OCI-LY1 (cell line): Measurements from ENCODE around the gene TEDC2.

Experiments used
- H2AFZ ChIP-seq: fragments of 200-600 bp; sonication (generic), shearing (Covaris generic); 2 replicates; pipeline ENCODE4 v1.6.0; 2014; ENCODE audit warnings: antibody characterized with exemption, mild to moderate bottlenecking, low read length
- H3F3A ChIP-seq: fragments of 200-600 bp; sonication (generic), shearing (Covaris generic); 2 replicates; pipeline ENCODE4 v1.6.0; 2014; ENCODE audit warnings: mild to moderate bottlenecking, antibody characterized with exemption, low read length, moderate library complexity; ENCODE audit not compliant: insufficient read depth
- H3K27ac ChIP-seq: fragments of 200-600 bp; sonication (generic); 2 replicates; pipeline ENCODE4 v1.5.1; 2014; ENCODE audit warnings: low read length, mixed run types, mild to moderate bottlenecking, low read depth; ENCODE audit not compliant: poor library complexity, severe bottlenecking
- H3K27me3 ChIP-seq: fragments of 200-600 bp; sonication (generic); 2 replicates; pipeline ENCODE4 v1.6.0; 2014; ENCODE audit warnings: antibody characterized with exemption, mild to moderate bottlenecking, low read length, moderate library complexity; ENCODE audit not compliant: insufficient read depth
- H3K36me3 ChIP-seq: fragments of 200-600 bp; sonication (generic); 2 replicates; pipeline ENCODE4 v1.6.1; 2014; ENCODE audit warnings: mild to moderate bottlenecking, antibody characterized with exemption, low read length, moderate library complexity, mixed read lengths; ENCODE audit not compliant: insufficient read depth
- H3K4me1 ChIP-seq: fragments of 200-600 bp; sonication (generic); 2 replicates; pipeline ENCODE4 v1.5.1; 2014; ENCODE audit warnings: mild to moderate bottlenecking, low read length, moderate library complexity; ENCODE audit not compliant: insufficient read depth, severe bottlenecking
- H3K4me2 ChIP-seq: fragments of 200-600 bp; sonication (generic), shearing (Covaris generic); 2 replicates; pipeline ENCODE4 v1.6.1; 2014; ENCODE audit warnings: low read length
- H3K4me3 ChIP-seq: fragments of 200-600 bp; sonication (generic); 2 replicates; pipeline ENCODE4 v1.5.1; 2014; ENCODE audit warnings: low read length, low read depth, mild to moderate bottlenecking, mixed read lengths; ENCODE audit not compliant: poor library complexity, severe bottlenecking
- H3K79me2 ChIP-seq: fragments of 200-600 bp; shearing (Covaris generic); 2 replicates; pipeline ENCODE4 v1.6.1; 2016; ENCODE audit warnings: mixed run types, low read length, mixed read lengths; ENCODE audit not compliant: insufficient read depth
- H3K9ac ChIP-seq: fragments of 200-600 bp; sonication (generic), shearing (Covaris generic); 2 replicates; pipeline ENCODE4 v1.6.1; 2014; ENCODE audit warnings: mild to moderate bottlenecking, low read length, mixed read lengths
- H3K9me2 ChIP-seq: fragments of 200-600 bp; sonication (generic), shearing (Covaris generic); 2 replicates; pipeline ENCODE4 v1.6.1; 2014; ENCODE audit warnings: low read depth, mild to moderate bottlenecking, low read length, mixed read lengths
- H3K9me3 ChIP-seq: fragments of 200-600 bp; shearing (Covaris generic); 2 replicates; pipeline ENCODE4 v1.6.1; 2014; ENCODE audit warnings: low read length, mixed read lengths
- H4K20me1 ChIP-seq: fragments of 200-600 bp; sonication (generic), shearing (Covaris generic); 2 replicates; pipeline ENCODE4 v1.6.0; 2016; ENCODE audit warnings: mild to moderate bottlenecking, low read length; ENCODE audit not compliant: insufficient read depth
- EZH2 ChIP-seq: fragments of 200-600 bp; sonication (generic), shearing (Covaris generic); IDR thresholded peaks from 2 replicates; pipeline ENCODE4 v1.8.0; 2017; ENCODE audit warnings: borderline replicate concordance, mixed run types, mild to moderate bottlenecking, antibody characterized with exemption, low read length, moderate library complexity, mixed read lengths
- TF ChIP-seq, protein P1 (sequence below): fragments of 200-600 bp; sonication (generic), shearing (Covaris generic); IDR thresholded peaks from 2 replicates; pipeline ENCODE4 v1.5.1; 2017; ENCODE audit warnings: mild to moderate bottlenecking, antibody characterized with exemption, low read length, moderate library complexity, mixed read lengths

TEDC2 gene

DNA sequence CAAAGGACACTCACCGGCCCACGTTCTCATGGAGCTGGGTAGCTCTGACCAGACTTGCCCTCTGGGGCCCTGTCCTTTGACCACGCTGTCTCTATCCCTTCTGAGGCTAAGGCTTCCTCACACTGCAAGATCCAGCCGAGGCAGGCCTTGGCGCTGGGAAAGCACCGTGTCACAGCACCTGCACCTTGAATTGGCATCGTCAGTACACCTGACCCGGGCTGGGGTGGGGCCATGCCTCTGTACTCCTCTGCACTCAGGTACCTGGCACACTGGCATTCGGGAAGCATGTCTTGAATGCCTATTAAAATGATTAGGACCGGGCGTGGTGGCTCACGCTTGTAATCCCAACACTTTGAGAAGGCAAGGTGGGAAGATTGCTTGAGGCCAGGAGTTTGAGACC, 21.0 kb downstream of the TEDC2 start:
- no peak overlapping the region for H3K4me3 ChIP-seq
- H3K27ac ChIP-seq: no peak overlapping the region
- no peaks in the 10 kb centered on the region for H3K9me2 ChIP-seq
- H3K79me2 ChIP-seq: no peaks in the 10 kb centered on the region
- no peaks in the 10 kb centered on the region for H4K20me1 ChIP-seq
- H3F3A ChIP-seq: no peaks in the 10 kb centered on the region
- H3K9ac ChIP-seq: no peak overlapping the region
- TF ChIP-seq, protein P1, sequence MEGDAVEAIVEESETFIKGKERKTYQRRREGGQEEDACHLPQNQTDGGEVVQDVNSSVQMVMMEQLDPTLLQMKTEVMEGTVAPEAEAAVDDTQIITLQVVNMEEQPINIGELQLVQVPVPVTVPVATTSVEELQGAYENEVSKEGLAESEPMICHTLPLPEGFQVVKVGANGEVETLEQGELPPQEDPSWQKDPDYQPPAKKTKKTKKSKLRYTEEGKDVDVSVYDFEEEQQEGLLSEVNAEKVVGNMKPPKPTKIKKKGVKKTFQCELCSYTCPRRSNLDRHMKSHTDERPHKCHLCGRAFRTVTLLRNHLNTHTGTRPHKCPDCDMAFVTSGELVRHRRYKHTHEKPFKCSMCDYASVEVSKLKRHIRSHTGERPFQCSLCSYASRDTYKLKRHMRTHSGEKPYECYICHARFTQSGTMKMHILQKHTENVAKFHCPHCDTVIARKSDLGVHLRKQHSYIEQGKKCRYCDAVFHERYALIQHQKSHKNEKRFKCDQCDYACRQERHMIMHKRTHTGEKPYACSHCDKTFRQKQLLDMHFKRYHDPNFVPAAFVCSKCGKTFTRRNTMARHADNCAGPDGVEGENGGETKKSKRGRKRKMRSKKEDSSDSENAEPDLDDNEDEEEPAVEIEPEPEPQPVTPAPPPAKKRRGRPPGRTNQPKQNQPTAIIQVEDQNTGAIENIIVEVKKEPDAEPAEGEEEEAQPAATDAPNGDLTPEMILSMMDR: no peak
- TF ChIP-seq EZH2: no peak
- no peaks in the 10 kb centered on the region for H3K36me3 ChIP-seq
- no peak overlapping the region for H3K4me2 ChIP-seq
- no peaks in the 10 kb centered on the region for H3K9me3 ChIP-seq
- peaks cover 3% of the 10 kb centered on the region for H3K4me1 ChIP-seq
- no peak overlapping the region for H2AFZ ChIP-seq
- no peaks in the 10 kb centered on the region; the same call in 1 of the 2 replicates for H3K27me3 ChIP-seq

DNA sequence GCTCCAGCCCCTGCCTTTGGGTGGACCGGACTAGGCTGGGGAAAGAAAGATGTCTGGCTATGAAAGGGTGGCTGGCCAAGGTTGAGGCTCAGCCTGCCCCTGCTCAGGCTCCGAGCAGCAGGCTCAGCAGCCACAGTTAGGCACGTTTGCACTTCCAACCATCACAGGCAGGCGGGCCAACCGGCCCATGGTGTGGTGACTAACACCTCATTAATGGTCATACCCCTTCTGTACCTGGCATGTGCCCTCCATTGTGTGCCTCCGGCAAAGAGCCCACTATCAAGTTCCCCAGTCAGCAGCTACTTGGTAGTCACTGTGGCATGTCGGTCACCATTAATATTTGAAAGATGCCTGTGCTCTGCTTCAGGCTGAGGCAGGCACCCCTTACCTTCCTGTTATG, 21.8 kb downstream of the TEDC2 start:
- Histone ChIP-seq H3K9me2 (no peaks in the 10 kb centered on the region), H3K27ac (no peak overlapping the region), H4K20me1 (no peaks in the 10 kb centered on the region), H3F3A (no peaks in the 10 kb centered on the region), H3K27me3 (no peaks in the 10 kb centered on the region; the same call in 1 of the 2 replicates), H3K9me3 (no peaks in the 10 kb centered on the region), H3K79me2 (no peaks in the 10 kb centered on the region), H3K4me3 (no peak overlapping the region), H2AFZ (no peak overlapping the region), H3K4me1 (peaks cover under 1% of the 10 kb centered on the region), H3K9ac (no peak overlapping the region), H3K36me3 (no peaks in the 10 kb centered on the region), H3K4me2 (no peak overlapping the region)
- TF ChIP-seq EZH2: no peak
- TF ChIP-seq, protein P1: no peak

DNA sequence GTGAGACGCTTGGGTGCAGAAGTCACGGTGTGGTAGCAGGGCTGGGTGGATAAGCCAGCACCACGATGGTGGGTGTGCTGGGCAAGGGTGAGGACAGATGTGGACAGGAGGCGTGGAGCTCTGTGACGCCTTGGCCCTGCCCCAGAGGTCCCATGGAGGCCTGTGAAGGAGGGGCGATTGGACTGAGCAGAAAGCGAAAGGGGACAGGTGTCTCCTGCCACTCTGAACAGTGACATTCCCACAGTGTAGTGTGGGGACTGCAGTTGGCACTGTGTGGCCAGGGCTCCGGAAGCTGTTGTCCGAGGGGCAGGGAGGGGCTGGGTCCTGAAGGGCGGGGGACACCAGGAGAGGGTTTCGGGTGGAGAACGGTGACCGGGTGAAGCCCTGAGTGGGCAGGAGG, 22.3 kb downstream of the TEDC2 start:
- Histone ChIP-seq H3K4me1 (peaks cover 7% of the 10 kb centered on the region), H3K79me2 (no peaks in the 10 kb centered on the region), H4K20me1 (no peaks in the 10 kb centered on the region), H3K4me3 (no peak overlapping the region), H3K36me3 (no peaks in the 10 kb centered on the region), H3K9me2 (no peaks in the 10 kb centered on the region), H3K27ac (no peak overlapping the region), H3F3A (no peaks in the 10 kb centered on the region), H2AFZ (no peak overlapping the region), H3K9me3 (no peaks in the 10 kb centered on the region), H3K4me2 (no peak overlapping the region), H3K9ac (no peak overlapping the region), H3K27me3 (no peaks in the 10 kb centered on the region; the same call in 1 of the 2 replicates)
- TF ChIP-seq, protein P1: no peak
- TF ChIP-seq EZH2: no peak
